Stimulated activated CD8-positive, alpha-beta memory T cell treated with anti-CD3 and anti-CD28 coated beads, Interleukin-15, amount 100 ng/mL, for 48 hours (primary cell): ENCODE data around the gene GGACT.
"Not testable (repeated sequence)": the region's sequence is repeated elsewhere in the genome, so short reads cannot be mapped to it uniquely, and the experiment has no call there.

ENCODE experiments used
- DNase-seq, 2 donors: peaks; one replicate each; pipeline ENCODE4 v3.0.0-alpha.2; 2020; ENCODE audit warnings: low read depth in 2 of 2

The GGACT gene

DNA sequence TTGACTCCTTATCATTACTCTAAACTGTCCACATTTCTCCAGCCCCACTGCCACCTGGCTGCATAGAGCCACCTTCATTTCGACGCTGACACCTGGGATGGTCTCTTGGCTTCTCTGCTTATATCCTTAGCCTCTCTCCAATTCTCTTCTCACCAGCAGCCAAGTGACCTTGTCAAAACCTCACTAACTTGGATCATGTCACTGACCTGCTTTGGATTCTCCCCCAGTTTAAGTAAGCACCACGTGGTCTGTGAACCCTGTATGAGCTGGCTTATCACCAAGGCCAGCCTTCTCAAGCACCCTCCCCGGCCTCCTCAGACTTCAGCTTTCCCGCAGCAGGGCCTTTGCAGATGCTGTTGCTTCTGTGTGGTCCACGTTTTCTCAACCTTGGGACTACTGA, 12.3 kb upstream of the GGACT start:
- no peak for DNase-seq

- no peak for DNase-seq
These were observed 11.9 kb upstream of the GGACT start for GRCh38 chr13:100600461-100600860.

DNA sequence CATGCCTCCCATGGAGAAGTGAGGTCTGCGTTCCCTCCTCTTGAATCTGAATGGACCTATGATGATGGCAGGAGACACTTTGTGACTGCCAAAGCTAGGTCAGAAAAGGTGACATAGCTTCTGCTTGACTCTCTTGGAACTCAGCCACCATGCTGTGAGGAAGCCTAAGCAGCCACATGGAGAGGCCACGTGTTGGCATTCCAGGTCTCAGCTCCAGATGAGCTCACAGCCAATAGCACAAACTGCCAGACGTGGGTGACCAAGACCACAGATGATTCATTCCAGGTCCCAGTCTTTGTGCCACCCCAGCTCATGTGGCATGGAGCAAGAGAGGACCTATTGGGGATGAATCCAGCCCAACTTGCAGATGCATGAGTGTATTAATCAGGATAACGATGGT, 8.7 kb upstream of the GGACT start:
- DNase-seq: no peak

DNA sequence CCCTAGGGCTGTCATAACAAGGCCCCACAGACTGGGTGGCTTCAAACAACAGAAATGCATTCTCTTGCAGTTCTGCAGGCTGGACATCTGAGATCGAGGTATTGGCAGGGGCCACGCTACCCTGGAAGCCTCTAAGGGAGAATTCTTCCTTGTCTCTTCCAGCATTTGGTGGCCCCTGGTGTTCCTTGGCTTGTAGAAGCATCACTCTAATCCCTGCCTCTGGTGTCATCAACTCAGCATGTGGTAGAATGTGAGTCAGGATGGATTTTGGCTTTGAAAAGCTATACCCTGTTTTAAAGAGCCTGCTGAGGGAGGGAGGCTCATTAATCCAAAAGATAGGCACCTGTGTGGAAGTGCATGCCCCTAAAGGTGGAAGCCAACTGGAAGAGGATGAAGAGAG, 7.9 kb upstream of the GGACT start:
- DNase-seq: no peak

- no peak for DNase-seq
These were observed 6.1 kb upstream of the GGACT start for GRCh38 chr13:100594731-100595130.

DNA sequence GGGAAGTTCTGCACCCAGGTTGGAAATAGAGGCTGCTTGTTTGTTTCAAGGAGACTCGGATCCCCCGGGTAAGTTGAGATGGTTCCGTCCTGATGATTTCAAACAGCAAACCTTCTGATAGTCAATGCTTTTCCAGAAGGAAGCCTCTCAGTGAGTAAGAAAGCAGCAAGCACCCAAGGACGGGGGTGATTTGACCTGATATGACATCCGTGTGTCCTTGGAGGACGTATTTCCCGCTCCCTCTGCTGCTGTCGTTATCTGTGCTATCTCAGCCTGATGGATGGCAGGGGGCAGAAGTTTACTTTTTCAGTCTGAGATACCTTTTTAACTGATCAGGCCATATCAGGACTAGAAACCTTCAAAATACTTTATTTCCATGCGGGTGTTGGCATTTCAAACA, 5.7 kb upstream of the GGACT start:
- DNase-seq: no peak

GRCh38 chr13:100589178-100589725, 663 bp upstream of the GGACT start:
- DNase-seq: no peak

GRCh38 chr13:100584896-100585295, 3.7 kb downstream of the GGACT start:
- no peak for DNase-seq

- DNase-seq: no peak
These were observed 7.1 kb downstream of the GGACT start for GRCh38 chr13:100581504-100581903.

- DNase-seq: no peak
These were observed 7.6 kb downstream of the GGACT start for GRCh38 chr13:100581030-100581429.

- no peak for DNase-seq
These were observed 8.5 kb downstream of the GGACT start for GRCh38 chr13:100580045-100580444.

GRCh38 chr13:100577239-100577638, 11.3 kb downstream of the GGACT start:
- DNase-seq: not testable (repeated sequence)

DNA sequence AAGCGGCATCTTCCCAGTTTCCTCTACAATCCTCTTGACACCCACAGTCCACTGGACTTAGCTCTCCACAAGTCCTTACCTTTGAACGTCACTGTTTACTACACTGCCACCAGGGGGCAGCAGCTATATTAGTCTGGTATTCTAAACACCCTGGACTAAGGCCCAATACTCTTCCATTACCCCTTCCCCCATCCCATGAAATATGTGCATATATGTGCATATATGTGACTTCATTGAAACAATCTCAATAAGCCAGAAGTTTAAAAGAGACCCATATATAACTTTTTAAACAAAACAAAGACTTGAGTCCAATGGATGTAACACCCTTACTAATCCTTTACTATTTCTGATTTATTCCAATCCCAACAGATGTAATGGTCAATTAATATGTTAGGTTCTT, 15.5 kb downstream of the GGACT start:
- DNase-seq: peak; percentile 31 to 42

DNA sequence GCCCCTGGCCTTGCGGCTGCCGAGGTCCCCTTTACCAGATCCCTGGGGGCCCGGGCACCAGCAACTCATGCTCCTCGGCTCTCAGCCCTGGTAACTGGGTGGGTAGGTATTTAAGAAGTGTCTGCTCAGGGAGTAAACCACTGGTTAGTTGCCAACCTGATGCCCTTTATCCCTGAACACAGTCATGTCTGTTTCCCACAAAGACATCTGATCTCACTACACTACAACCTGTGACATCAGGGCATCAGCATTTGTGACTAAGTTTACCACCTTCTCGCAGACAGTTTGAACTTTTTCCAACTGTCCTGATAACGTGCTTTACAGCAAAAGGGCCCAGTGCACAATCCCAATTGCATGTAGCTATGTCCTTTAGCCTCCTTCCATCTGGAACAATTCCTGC, 22.0 kb downstream of the GGACT start:
- no peak for DNase-seq

DNA sequence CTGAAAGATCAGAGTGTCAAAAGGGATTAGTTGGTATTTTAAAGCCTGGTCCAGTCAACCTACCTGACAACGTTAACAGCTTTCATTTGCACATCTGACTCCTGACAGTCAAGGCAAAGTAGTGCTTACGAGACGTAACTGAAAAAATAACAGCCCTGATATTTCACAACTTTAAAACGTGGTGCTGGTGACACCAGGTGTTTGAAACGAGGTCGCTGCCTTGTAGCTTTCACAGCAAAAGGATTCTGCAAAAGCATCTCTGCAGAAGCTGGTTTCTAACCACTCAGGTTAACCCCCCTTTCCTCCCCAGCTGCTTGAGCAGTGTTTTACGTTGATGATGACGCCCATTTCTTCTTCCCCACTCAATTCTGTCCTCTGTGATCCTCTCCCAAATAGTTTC, 23.3 kb downstream of the GGACT start:
- DNase-seq: no peak

GRCh38 chr13:100564444-100565223, 24.0 kb downstream of the GGACT start:
- DNase-seq: no peak

GRCh38 chr13:100563779-100564178, 24.8 kb downstream of the GGACT start:
- no peak for DNase-seq

DNA sequence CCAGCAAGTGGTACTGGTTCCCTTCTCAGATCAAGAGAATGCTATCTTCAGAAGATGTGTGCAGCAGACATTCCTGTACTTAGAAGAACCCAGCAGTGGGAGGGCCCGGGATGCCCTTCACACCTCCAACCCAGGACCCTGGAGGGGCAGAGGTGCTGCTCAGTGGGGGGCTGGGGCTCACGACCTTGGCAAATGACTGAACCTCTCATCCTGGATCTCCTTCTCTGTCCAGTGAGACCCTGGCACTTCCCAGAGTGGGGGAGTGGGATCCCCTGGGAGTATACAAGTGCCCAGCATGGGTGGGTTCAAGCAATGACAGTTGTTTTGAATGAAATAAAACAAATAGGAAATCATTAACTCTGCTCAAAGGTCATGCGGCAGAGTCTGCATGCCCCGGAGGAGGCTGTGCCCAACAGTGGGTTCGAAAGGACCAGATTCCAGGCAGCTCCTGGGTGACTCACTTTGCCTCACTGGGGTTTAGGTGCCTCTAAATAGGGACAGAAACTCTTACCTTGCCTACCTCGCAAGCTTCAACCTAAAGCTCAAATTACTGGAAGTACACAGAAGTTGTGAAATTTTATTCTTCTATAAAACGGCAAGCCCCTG, 26.9 kb downstream of the GGACT start:
- DNase-seq: no peak

- no peak for DNase-seq
These were observed 27.5 kb downstream of the GGACT start for GRCh38 chr13:100561158-100561499.

GRCh38 chr13:100560498-100561157, 28.0 kb downstream of the GGACT start:
- DNase-seq: no peak

- DNase-seq: no peak
These were observed 28.7 kb downstream of the GGACT start for GRCh38 chr13:100559886-100560285.

DNA sequence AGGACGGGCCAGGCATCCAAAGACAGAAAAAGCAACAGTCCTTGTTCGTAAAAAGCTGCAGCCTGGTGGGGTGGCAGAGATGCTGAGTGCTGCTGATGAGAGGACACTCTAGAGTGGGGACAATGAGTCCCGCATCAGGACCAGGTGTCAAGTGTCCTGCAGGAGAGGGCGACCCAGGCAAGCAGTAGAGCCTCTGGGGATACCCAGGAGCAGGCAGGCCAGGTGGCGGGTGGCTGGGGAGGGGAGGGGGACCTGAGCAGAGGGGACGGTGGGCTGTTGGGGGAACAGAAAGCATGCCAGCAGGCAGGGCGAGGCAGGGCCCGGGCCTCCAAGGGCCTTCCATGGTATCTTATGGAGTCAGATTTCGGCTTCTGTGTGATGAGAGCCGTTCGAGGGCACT, 35.8 kb downstream of the GGACT start:
- DNase-seq: no peak

DNA sequence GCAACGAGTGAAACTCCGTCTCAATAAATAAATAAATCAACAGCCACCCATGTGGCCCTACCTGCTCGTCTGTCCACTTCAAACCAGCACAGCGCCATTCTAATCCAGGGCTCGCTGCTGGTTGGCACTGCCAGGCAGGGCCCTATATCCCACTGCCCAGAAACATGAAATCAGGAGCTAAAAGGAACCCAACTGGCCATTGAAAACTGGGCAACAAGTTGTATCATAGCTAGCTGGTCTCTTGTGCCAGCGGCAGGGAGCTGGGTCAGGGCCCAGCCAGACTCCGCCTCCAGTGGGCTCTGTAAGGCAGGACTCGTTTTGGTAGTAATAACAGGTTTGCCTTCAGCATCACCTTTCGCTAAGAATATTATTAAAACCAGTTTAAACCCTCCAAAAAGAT, 39.3 kb downstream of the GGACT start:
- DNase-seq: no peak
